Stimulated activated CD4-positive, alpha-beta T cell treated with anti-CD3 and anti-CD28 coated beads, Interleukin-1b, Interleukin-23, amount 100 ng/mL, for 48 hours (primary cell): ENCODE measurements around the gene FGD4.
"Not testable (repeated sequence)": the region's sequence is repeated elsewhere in the genome, so short reads cannot be mapped to it uniquely, and the experiment has no call there.

Experiments
- DNase-seq: peaks from one replicate; pipeline ENCODE4 v3.0.0-alpha.2; 2020

Gene FGD4

GRCh38 chr12:32496946-32497345 is 97.6 kb downstream of the FGD4 start:
- no peak for DNase-seq

GRCh38 chr12:32497864-32498263 is 98.5 kb downstream of the FGD4 start:
- DNase-seq: no peak

GRCh38 chr12:32499048-32499447 is 99.7 kb downstream of the FGD4 start:
- DNase-seq: no peak

- no peak for DNase-seq
These were observed 102.5 kb downstream of the FGD4 start for GRCh38 chr12:32501835-32502333.

- no peak for DNase-seq
These were observed 103.5 kb downstream of the FGD4 start for GRCh38 chr12:32502693-32503502.

- DNase-seq: no peak
These were observed 104.4 kb downstream of the FGD4 start for GRCh38 chr12:32503730-32504129.

GRCh38 chr12:32504591-32504990 is 105.2 kb downstream of the FGD4 start:
- DNase-seq: no peak

GRCh38 chr12:32505067-32505945 is 105.9 kb downstream of the FGD4 start:
- DNase-seq: no peak

- not testable (repeated sequence) for DNase-seq
These were observed 108.0 kb downstream of the FGD4 start for GRCh38 chr12:32507096-32507941.

- DNase-seq: no peak
These were observed 108.6 kb downstream of the FGD4 start for GRCh38 chr12:32507942-32508320.

- DNase-seq: no peak
These were observed 109.3 kb downstream of the FGD4 start for GRCh38 chr12:32508626-32509025.

- no peak for DNase-seq
These were observed 110.2 kb downstream of the FGD4 start for GRCh38 chr12:32509328-32510091.

GRCh38 chr12:32511976-32512375 is 112.6 kb downstream of the FGD4 start:
- not testable (repeated sequence) for DNase-seq

GRCh38 chr12:32512379-32512778 is 113.0 kb downstream of the FGD4 start:
- DNase-seq: no peak

- DNase-seq: no peak
These were observed 113.6 kb downstream of the FGD4 start for GRCh38 chr12:32512910-32513309.

- DNase-seq: no peak
These were observed 115.9 kb downstream of the FGD4 start for GRCh38 chr12:32515137-32515873.

- DNase-seq: no peak
These were observed 116.9 kb downstream of the FGD4 start for GRCh38 chr12:32516230-32516629.

- no peak for DNase-seq
These were observed 118.6 kb downstream of the FGD4 start for GRCh38 chr12:32517966-32518365.

- DNase-seq: no peak
These were observed 119.7 kb downstream of the FGD4 start for GRCh38 chr12:32519047-32519446.

GRCh38 chr12:32522331-32523221 is 123.2 kb downstream of the FGD4 start:
- DNase-seq: no peak
